Measurements from ENCODE around the gene ROM1.
A peak's percentile ranks its signal among the peaks of the same experiment; 100 is the strongest.
"Not testable (repeated sequence)": the region's sequence is repeated elsewhere in the genome, so short reads cannot be mapped to it uniquely, and the experiment has no call there.

Gene ROM1

GRCh38 chr11:62577046-62577714 lies 35.9 kb upstream of the ROM1 start:
- peak; percentile 61 for DNase-seq (ENCODE audit: low read depth)
- no peak overlapping the region for H3K4me3 ChIP-seq (replicated peaks; ENCODE audit: low read depth, low read length)
- TF ChIP-seq, protein P1, sequence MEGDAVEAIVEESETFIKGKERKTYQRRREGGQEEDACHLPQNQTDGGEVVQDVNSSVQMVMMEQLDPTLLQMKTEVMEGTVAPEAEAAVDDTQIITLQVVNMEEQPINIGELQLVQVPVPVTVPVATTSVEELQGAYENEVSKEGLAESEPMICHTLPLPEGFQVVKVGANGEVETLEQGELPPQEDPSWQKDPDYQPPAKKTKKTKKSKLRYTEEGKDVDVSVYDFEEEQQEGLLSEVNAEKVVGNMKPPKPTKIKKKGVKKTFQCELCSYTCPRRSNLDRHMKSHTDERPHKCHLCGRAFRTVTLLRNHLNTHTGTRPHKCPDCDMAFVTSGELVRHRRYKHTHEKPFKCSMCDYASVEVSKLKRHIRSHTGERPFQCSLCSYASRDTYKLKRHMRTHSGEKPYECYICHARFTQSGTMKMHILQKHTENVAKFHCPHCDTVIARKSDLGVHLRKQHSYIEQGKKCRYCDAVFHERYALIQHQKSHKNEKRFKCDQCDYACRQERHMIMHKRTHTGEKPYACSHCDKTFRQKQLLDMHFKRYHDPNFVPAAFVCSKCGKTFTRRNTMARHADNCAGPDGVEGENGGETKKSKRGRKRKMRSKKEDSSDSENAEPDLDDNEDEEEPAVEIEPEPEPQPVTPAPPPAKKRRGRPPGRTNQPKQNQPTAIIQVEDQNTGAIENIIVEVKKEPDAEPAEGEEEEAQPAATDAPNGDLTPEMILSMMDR (IDR thresholded peaks at IDR 0.05; ENCODE audit: low read length, missing control alignments): no peak

- TF ChIP-seq, protein P1 (IDR thresholded peaks at IDR 0.05; ENCODE audit: low read length, missing control alignments): no peak
- no peak overlapping the region for H3K4me3 ChIP-seq (replicated peaks; ENCODE audit: low read depth, low read length)
- no peak for DNase-seq (ENCODE audit: low read depth)
Measured at GRCh38 chr11:62578541-62578940, 34.5 kb upstream of the ROM1 start.

DNA sequence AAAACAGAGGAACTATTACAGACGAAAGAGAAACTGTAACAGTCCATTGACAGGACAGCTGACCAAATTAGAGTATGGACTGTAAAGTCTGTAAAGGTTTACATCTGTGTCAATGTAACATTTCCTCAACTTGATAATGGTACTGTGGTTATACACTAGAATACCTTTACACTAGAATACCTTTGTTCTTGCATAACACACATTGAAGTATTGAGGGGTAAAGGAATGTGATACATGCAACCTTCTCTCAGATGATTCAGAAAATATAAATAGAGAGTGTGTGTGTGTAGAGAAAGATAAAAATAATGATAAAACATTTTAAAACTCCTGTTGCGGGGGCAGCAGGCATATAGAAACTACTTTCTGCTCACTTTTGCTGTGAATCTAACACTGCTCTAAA lies 33.8 kb upstream of the ROM1 start:
- TF ChIP-seq, protein P1 (IDR thresholded peaks at IDR 0.05; ENCODE audit: low read length, missing control alignments): no peak
- no peak for DNase-seq (ENCODE audit: low read depth)
- no peak overlapping the region for H3K4me3 ChIP-seq (replicated peaks; ENCODE audit: low read depth, low read length)

GRCh38 chr11:62580959-62581715 lies 31.9 kb upstream of the ROM1 start:
- TF ChIP-seq, protein P1 (IDR thresholded peaks at IDR 0.05; ENCODE audit: low read length, missing control alignments): no peak
- DNase-seq (ENCODE audit: low read depth): no peak
- H3K4me3 ChIP-seq (replicated peaks; ENCODE audit: low read depth, low read length): no peak overlapping the region

DNA sequence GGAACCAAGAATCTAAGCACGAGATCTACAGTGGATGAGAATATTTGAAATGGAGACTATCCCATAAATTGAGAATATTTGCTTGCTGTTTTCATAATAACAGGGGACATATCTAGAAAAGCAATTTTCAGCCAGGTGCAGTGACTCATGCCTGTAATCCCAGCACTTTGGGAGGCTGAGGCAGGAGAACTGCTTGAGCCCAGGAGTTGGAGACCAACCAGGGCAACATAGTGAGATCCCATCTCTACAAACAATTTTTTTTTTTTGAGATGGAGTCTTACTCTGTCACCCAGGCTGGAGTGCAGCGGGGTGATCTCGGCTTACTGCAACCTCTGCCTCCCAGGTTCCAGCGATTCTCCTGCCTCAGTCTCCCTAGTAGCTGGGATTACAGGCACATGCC lies 31.3 kb upstream of the ROM1 start:
- not testable (repeated sequence) for H3K4me3 ChIP-seq (replicated peaks; ENCODE audit: low read depth, low read length); DNase-seq (ENCODE audit: low read depth)

DNA sequence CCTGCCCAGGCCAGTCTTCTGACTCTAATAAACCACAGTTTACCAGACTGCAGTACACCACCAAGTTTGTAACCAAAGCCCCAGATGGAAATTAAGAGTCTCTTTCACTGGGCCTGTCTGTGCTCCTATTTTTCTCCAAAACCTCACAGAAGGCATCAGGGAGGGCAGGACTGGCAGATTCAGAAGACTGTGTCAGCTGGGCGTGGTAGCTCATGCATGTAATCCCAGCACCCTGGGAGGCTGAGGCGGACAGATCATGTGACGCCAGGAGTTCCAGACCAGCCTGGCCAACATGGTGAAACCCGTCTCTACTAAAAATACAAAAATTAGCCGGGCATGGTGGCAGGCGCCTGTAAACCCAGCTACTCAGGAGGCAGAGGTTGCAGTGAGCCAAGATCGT lies 27.7 kb upstream of the ROM1 start:
- DNase-seq (ENCODE audit: low read depth); H3K4me3 ChIP-seq (replicated peaks; ENCODE audit: low read depth, low read length): not testable (repeated sequence)

- DNase-seq (ENCODE audit: low read depth): peak; percentile 34
- H3K4me3 ChIP-seq (replicated peaks; ENCODE audit: low read depth, low read length): no peak overlapping the region
- TF ChIP-seq, protein P1 (IDR thresholded peaks at IDR 0.05; ENCODE audit: low read length, missing control alignments): peak; percentile 44
Measured at GRCh38 chr11:62588966-62589637, 24.0 kb upstream of the ROM1 start.

All from fibroblast of pulmonary artery (primary cell).